GM23338 (cell line): Measurements from ENCODE around the gene PRKAR1B.

Experiments used
- CREB1 ChIP-seq: fragments of 250-450 bp; sonication (Bioruptor Pico); IDR thresholded peaks from 2 replicates; pipeline ENCODE4 v1.5.0; 2020; ENCODE audit warnings: low read depth, mild to moderate bottlenecking, moderate library complexity
- CTCF ChIP-seq, 2 experiments: fragments of 200-600 bp in 1 of 2; sonication (generic) in 1 of 2; conservative IDR thresholded peaks; 2 replicates each; pipeline versions ENCODE4 v1.5.1 to v1.6.1; 2016 to 2017; ENCODE audit warnings: antibody characterized with exemption in 2 of 2, low read depth in 2 of 2, mild to moderate bottlenecking in 2 of 2, moderate library complexity in 1 of 2
- ETS1 ChIP-seq: IDR thresholded peaks from 2 replicates; pipeline ENCODE4 v1.6.1; 2016; ENCODE audit warnings: antibody characterized with exemption
- EZH2 ChIP-seq: fragments of 200-600 bp; sonication (generic); IDR thresholded peaks from one replicate; pipeline ENCODE4 v1.8.0; 2017; ENCODE audit warnings: antibody characterized with exemption, mild to moderate bottlenecking, low read depth; ENCODE audit not compliant: unreplicated experiment
- EZH2phosphoT487 ChIP-seq: fragments of 200-600 bp; sonication (generic); IDR thresholded peaks from one replicate; pipeline ENCODE4 v1.8.1; 2018; ENCODE audit warnings: antibody characterized with exemption; ENCODE audit not compliant: unreplicated experiment
- JUNB ChIP-seq: IDR thresholded peaks from one replicate; pipeline ENCODE4 v1.6.1; 2016; ENCODE audit warnings: antibody characterized with exemption; ENCODE audit not compliant: unreplicated experiment
- NANOG ChIP-seq: IDR thresholded peaks from 2 replicates; pipeline ENCODE4 v1.6.1; 2016; ENCODE audit warnings: antibody characterized with exemption, borderline replicate concordance
- POLR2AphosphoS5 ChIP-seq: IDR thresholded peaks from 2 replicates; pipeline ENCODE4 v1.6.1; 2016; ENCODE audit warnings: antibody characterized with exemption, low read depth
- REST ChIP-seq: IDR thresholded peaks from one replicate; pipeline ENCODE4 v1.6.1; 2018; ENCODE audit warnings: antibody characterized with exemption; ENCODE audit not compliant: unreplicated experiment
- STAT1 ChIP-seq: IDR thresholded peaks from one replicate; pipeline ENCODE4 v1.6.1; 2016; ENCODE audit warnings: antibody characterized with exemption; ENCODE audit not compliant: unreplicated experiment
- ZNF114 ChIP-seq: fragments of 250-450 bp; sonication (Bioruptor Pico); IDR thresholded peaks from 2 replicates; pipeline ENCODE4 v1.5.0; 2020; ENCODE audit warnings: mild to moderate bottlenecking, moderate library complexity
- ZNF331 ChIP-seq: fragments of 250-450 bp; sonication (Bioruptor Pico); IDR thresholded peaks from 2 replicates; pipeline ENCODE4 v1.5.0; 2020; ENCODE audit warnings: low read depth, mild to moderate bottlenecking, moderate library complexity
- ZNF462 ChIP-seq: fragments of 250-450 bp; sonication (Bioruptor Pico); IDR thresholded peaks from 2 replicates; pipeline ENCODE4 v1.5.0; 2020; ENCODE audit warnings: mild to moderate bottlenecking, moderate library complexity

- TF ChIP-seq CTCF (conservative IDR thresholded peaks at IDR 0.05; ENCODE audit: low read depth in 2 of 2) (no peak), ETS1 (no peak), POLR2AphosphoS5 (no peak), EZH2 (no peak), CREB1 (CRISPR knock-in tag) (no peak), REST (no peak), EZH2phosphoT487 (no peak), ZNF114 (CRISPR knock-in tag) (no peak), NANOG (no peak), JUNB (no peak), ZNF331 (CRISPR knock-in tag) (no peak), STAT1 (no peak), ZNF462 (CRISPR knock-in tag) (no peak)
Measured at GRCh38 chr7:504221-505111, 222.6 kb downstream of the PRKAR1B start.
